IMR-90 (cell line): Measurements from ENCODE around the gene VIPR1.

ENCODE experiments used
- CEBPB ChIP-seq: IDR thresholded peaks from 2 replicates; pipeline ENCODE4 v1.6.1; 2012; ENCODE audit warnings: low read depth, low read length, improper control_type of control experiment
- CHD1 ChIP-seq: IDR thresholded peaks from 2 replicates; pipeline ENCODE4 v1.6.1; 2012; ENCODE audit warnings: low read depth, low read length, improper control_type of control experiment
- MAFK ChIP-seq: IDR thresholded peaks from 2 replicates; pipeline ENCODE4 v1.6.1; 2012; ENCODE audit warnings: low read depth, low read length, improper control_type of control experiment
- MAZ ChIP-seq: IDR thresholded peaks from 2 replicates; pipeline ENCODE4 v1.6.1; 2012; ENCODE audit warnings: low read depth, mild to moderate bottlenecking, low read length, improper control_type of control experiment, moderate library complexity, borderline replicate concordance
- MXI1 ChIP-seq: IDR thresholded peaks from 2 replicates; pipeline ENCODE4 v1.6.1; 2012; ENCODE audit warnings: low read depth, mild to moderate bottlenecking, low read length, moderate library complexity, borderline replicate concordance
- NFE2L2 ChIP-seq: fragments of 150-350 bp; IDR thresholded peaks from 2 replicates; pipeline ENCODE4 v1.6.1; 2016; ENCODE audit warnings: low read depth, mild to moderate bottlenecking, low read length
- POLR2A ChIP-seq: IDR thresholded peaks from 2 replicates; pipeline ENCODE4 v1.6.1; 2012; ENCODE audit warnings: mild to moderate bottlenecking, low read depth, low read length
- RAD21 ChIP-seq: IDR thresholded peaks from 2 replicates; pipeline ENCODE4 v1.6.1; 2012; ENCODE audit warnings: low read length, improper control_type of control experiment
- RCOR1 ChIP-seq: IDR thresholded peaks from 2 replicates; pipeline ENCODE4 v1.6.1; 2012; ENCODE audit warnings: mild to moderate bottlenecking, low read length, improper control_type of control experiment; ENCODE audit not compliant: insufficient replicate concordance
- SMC3 ChIP-seq: fragments of 150-350 bp; IDR thresholded peaks from 2 replicates; pipeline ENCODE4 v1.6.1; 2016; ENCODE audit warnings: low read depth, mild to moderate bottlenecking, antibody characterized with exemption, low read length, moderate library complexity
- TF ChIP-seq, protein P1 (sequence below): conservative IDR thresholded peaks from 2 replicates; pipeline ENCODE4 v1.5.1; 2012; ENCODE audit warnings: mild to moderate bottlenecking, low read depth, low read length, improper control_type of control experiment
- TF ChIP-seq, protein P2 (sequence below): fragments of 150-350 bp; IDR thresholded peaks from 2 replicates; pipeline ENCODE4 v1.6.1; 2016; ENCODE audit warnings: low read depth, mild to moderate bottlenecking, low read length, moderate library complexity, borderline replicate concordance

GRCh38 chr3:42477696-42478095 is 24.7 kb upstream of the VIPR1 start:
- TF ChIP-seq MAFK (no peak), SMC3 (no peak), POLR2A (no peak), CEBPB (no peak), CHD1 (no peak), RCOR1 (no peak), NFE2L2 (no peak), MXI1 (no peak), MAZ (no peak), RAD21 (no peak)
- TF ChIP-seq, protein P1, sequence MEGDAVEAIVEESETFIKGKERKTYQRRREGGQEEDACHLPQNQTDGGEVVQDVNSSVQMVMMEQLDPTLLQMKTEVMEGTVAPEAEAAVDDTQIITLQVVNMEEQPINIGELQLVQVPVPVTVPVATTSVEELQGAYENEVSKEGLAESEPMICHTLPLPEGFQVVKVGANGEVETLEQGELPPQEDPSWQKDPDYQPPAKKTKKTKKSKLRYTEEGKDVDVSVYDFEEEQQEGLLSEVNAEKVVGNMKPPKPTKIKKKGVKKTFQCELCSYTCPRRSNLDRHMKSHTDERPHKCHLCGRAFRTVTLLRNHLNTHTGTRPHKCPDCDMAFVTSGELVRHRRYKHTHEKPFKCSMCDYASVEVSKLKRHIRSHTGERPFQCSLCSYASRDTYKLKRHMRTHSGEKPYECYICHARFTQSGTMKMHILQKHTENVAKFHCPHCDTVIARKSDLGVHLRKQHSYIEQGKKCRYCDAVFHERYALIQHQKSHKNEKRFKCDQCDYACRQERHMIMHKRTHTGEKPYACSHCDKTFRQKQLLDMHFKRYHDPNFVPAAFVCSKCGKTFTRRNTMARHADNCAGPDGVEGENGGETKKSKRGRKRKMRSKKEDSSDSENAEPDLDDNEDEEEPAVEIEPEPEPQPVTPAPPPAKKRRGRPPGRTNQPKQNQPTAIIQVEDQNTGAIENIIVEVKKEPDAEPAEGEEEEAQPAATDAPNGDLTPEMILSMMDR, result no peak
- TF ChIP-seq, protein P2, sequence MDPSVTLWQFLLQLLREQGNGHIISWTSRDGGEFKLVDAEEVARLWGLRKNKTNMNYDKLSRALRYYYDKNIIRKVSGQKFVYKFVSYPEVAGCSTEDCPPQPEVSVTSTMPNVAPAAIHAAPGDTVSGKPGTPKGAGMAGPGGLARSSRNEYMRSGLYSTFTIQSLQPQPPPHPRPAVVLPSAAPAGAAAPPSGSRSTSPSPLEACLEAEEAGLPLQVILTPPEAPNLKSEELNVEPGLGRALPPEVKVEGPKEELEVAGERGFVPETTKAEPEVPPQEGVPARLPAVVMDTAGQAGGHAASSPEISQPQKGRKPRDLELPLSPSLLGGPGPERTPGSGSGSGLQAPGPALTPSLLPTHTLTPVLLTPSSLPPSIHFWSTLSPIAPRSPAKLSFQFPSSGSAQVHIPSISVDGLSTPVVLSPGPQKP, result no peak
